ENCODE results near the gene PCDHB8.
"Not testable (repeated sequence)": the region's sequence is repeated elsewhere in the genome, so short reads cannot be mapped to it uniquely, and the experiment has no call there.

Gene PCDHB8

DNA sequence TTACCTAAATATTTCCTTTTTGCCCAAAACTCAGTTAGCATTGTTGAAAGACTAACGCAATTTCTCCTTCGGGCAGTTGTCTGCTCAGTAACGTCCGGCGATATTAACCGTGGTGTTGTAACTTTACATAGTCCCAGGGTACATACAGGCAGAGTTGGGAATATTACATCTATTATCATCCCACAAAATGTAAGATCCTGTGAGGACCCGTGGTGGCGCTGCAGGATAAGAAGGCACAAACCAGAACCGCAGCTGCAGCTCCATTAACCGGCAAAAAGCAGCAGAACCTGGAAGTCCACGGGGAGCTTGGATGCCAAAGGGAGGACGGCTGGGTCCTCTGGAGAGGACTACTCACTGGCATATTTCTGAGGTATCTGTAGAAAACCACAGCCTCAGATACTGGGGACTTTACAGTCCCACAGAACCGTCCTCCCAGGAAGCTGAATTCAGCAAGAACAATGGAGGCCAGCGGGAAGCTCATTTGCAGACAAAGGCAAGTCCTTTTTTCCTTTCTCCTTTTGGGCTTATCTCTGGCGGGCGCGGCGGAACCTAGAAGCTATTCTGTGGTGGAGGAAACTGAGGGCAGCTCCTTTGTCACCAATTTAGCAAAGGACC, at the start of gene PCDHB8:
PCDHB8 (plus strand) TSS at position 214 of the 615 bp plus-strand sequence; CDS start at position 459, 245 bp downstream.
- not testable (repeated sequence) for H2AFZ ChIP-seq (ENCODE audit: low read depth, low read length); H3K9ac ChIP-seq (ENCODE audit: low read length); H3K36me3 ChIP-seq (replicated peaks; ENCODE audit: low read depth, low read length); H4K20me1 ChIP-seq (ENCODE audit: insufficient read depth, low read length); H3K79me2 ChIP-seq (ENCODE audit: low read length); H3K4me2 ChIP-seq (ENCODE audit: low read length); H3K9me3 ChIP-seq (ENCODE audit: insufficient read depth, low read length); H3K4me3 ChIP-seq (ENCODE audit: low read length); H3K4me1 ChIP-seq (ENCODE audit: low read length); H3K27ac ChIP-seq (ENCODE audit: low read length); H3K27me3 ChIP-seq (ENCODE audit: low read depth, low read length)

GRCh38 chr5:141135030-141135717, 42.4 kb upstream of the PCDHB8 start, which contains the start of gene PCDHB5:
Gene PCDHB5, plus strand, starts transcription at chr5:141135206. Its CDS starts 229 bp downstream, at chr5:141135435.
- no peaks in the 10 kb centered on the region for H3K9me3 ChIP-seq (ENCODE audit: insufficient read depth, low read length)
- no peak within 1 kb of the TSS for H3K27ac ChIP-seq (ENCODE audit: low read length)
- no peaks in the 10 kb centered on the region for H4K20me1 ChIP-seq (ENCODE audit: insufficient read depth, low read length)
- no peak within 1 kb of the TSS for H3K9ac ChIP-seq (ENCODE audit: low read length)
- no peaks in the 10 kb centered on the region for H3K27me3 ChIP-seq (ENCODE audit: low read depth, low read length)
- TF ChIP-seq EZH2phosphoT487 (IDR thresholded peaks at IDR 0.05; ENCODE audit: low read depth) = no peak
- TF ChIP-seq, protein P1, sequence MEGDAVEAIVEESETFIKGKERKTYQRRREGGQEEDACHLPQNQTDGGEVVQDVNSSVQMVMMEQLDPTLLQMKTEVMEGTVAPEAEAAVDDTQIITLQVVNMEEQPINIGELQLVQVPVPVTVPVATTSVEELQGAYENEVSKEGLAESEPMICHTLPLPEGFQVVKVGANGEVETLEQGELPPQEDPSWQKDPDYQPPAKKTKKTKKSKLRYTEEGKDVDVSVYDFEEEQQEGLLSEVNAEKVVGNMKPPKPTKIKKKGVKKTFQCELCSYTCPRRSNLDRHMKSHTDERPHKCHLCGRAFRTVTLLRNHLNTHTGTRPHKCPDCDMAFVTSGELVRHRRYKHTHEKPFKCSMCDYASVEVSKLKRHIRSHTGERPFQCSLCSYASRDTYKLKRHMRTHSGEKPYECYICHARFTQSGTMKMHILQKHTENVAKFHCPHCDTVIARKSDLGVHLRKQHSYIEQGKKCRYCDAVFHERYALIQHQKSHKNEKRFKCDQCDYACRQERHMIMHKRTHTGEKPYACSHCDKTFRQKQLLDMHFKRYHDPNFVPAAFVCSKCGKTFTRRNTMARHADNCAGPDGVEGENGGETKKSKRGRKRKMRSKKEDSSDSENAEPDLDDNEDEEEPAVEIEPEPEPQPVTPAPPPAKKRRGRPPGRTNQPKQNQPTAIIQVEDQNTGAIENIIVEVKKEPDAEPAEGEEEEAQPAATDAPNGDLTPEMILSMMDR (IDR thresholded peaks at IDR 0.05; ENCODE audit: low read depth, low read length) = no peak
- no peaks in the 10 kb centered on the region for H3K36me3 ChIP-seq (replicated peaks; ENCODE audit: low read depth, low read length)
- H3K4me1 ChIP-seq (ENCODE audit: low read length) = no peaks in the 10 kb centered on the region
- no peak within 1 kb of the TSS for H2AFZ ChIP-seq (ENCODE audit: low read depth, low read length)
- no peak within 1 kb of the TSS for H3K4me2 ChIP-seq (ENCODE audit: low read length)
- no peak within 1 kb of the TSS for H3K4me3 ChIP-seq (ENCODE audit: low read length)
- no peaks in the 10 kb centered on the region for H3K79me2 ChIP-seq (ENCODE audit: low read length)

GRCh38 chr5:141135718-141136266, 41.8 kb upstream of the PCDHB8 start:
- TF ChIP-seq, protein P1 (IDR thresholded peaks at IDR 0.05; ENCODE audit: low read depth, low read length) = no peak
- no peak for TF ChIP-seq EZH2phosphoT487 (IDR thresholded peaks at IDR 0.05; ENCODE audit: low read depth)
- H3K79me2 ChIP-seq (ENCODE audit: low read length) = no peaks in the 10 kb centered on the region
- H3K27ac ChIP-seq (ENCODE audit: low read length) = no peak overlapping the region
- no peaks in the 10 kb centered on the region for H4K20me1 ChIP-seq (ENCODE audit: insufficient read depth, low read length)
- H3K27me3 ChIP-seq (ENCODE audit: low read depth, low read length) = no peaks in the 10 kb centered on the region
- no peak overlapping the region for H3K9ac ChIP-seq (ENCODE audit: low read length)
- no peaks in the 10 kb centered on the region for H3K9me3 ChIP-seq (ENCODE audit: insufficient read depth, low read length)
- no peak overlapping the region for H2AFZ ChIP-seq (ENCODE audit: low read depth, low read length)
- H3K4me3 ChIP-seq (ENCODE audit: low read length) = no peak overlapping the region
- no peak overlapping the region for H3K4me2 ChIP-seq (ENCODE audit: low read length)
- H3K4me1 ChIP-seq (ENCODE audit: low read length) = no peaks in the 10 kb centered on the region
- no peaks in the 10 kb centered on the region for H3K36me3 ChIP-seq (replicated peaks; ENCODE audit: low read depth, low read length)

GRCh38 chr5:141137346-141137745, 40.2 kb upstream of the PCDHB8 start:
- not testable (repeated sequence) for H3K4me3 ChIP-seq (ENCODE audit: low read length); H4K20me1 ChIP-seq (ENCODE audit: insufficient read depth, low read length); H3K27ac ChIP-seq (ENCODE audit: low read length); H2AFZ ChIP-seq (ENCODE audit: low read depth, low read length); H3K4me1 ChIP-seq (ENCODE audit: low read length); H3K9ac ChIP-seq (ENCODE audit: low read length); H3K36me3 ChIP-seq (replicated peaks; ENCODE audit: low read depth, low read length); H3K79me2 ChIP-seq (ENCODE audit: low read length); H3K27me3 ChIP-seq (ENCODE audit: low read depth, low read length); H3K4me2 ChIP-seq (ENCODE audit: low read length); H3K9me3 ChIP-seq (ENCODE audit: insufficient read depth, low read length)

- H3K27ac ChIP-seq (ENCODE audit: low read length) = no peak within 1 kb of the TSS
- no peaks in the 10 kb centered on the region for H3K4me1 ChIP-seq (ENCODE audit: low read length)
Measured at GRCh38 chr5:141149812-141150211, 27.8 kb upstream of the PCDHB8 start, which contains the start of gene PCDHB6. Gene PCDHB6, plus strand, starts transcription at chr5:141150057. Its CDS starts 201 bp downstream, at chr5:141150258.

More at GRCh38 chr5:141149812-141150211, 27.8 kb upstream of the PCDHB8 start, which contains the start of gene PCDHB6:
- no peak within 1 kb of the TSS for H2AFZ ChIP-seq (ENCODE audit: low read depth, low read length)
- no peak within 1 kb of the TSS for H3K4me2 ChIP-seq (ENCODE audit: low read length)
- no peaks in the 10 kb centered on the region for H3K79me2 ChIP-seq (ENCODE audit: low read length)
- no peak for TF ChIP-seq EZH2phosphoT487 (IDR thresholded peaks at IDR 0.05; ENCODE audit: low read depth)
- TF ChIP-seq, protein P1 (IDR thresholded peaks at IDR 0.05; ENCODE audit: low read depth, low read length) = no peak
- H3K27me3 ChIP-seq (ENCODE audit: low read depth, low read length) = no peaks in the 10 kb centered on the region
- no peak within 1 kb of the TSS for H3K9ac ChIP-seq (ENCODE audit: low read length)
- H3K9me3 ChIP-seq (ENCODE audit: insufficient read depth, low read length) = no peaks in the 10 kb centered on the region
- H3K4me3 ChIP-seq (ENCODE audit: low read length) = no peak within 1 kb of the TSS
- H3K36me3 ChIP-seq (replicated peaks; ENCODE audit: low read depth, low read length) = no peaks in the 10 kb centered on the region
- no peaks in the 10 kb centered on the region for H4K20me1 ChIP-seq (ENCODE audit: insufficient read depth, low read length)

All from OCI-LY3 (cell line).